Right kidney (tissue), 9 donors: ENCODE measurements around the gene DYNLT2B.
A peak's percentile ranks its signal among the peaks of the same experiment; 100 is the strongest.
"Not testable (repeated sequence)": the region's sequence is repeated elsewhere in the genome, so short reads cannot be mapped to it uniquely, and the experiment has no call there.

Experiments used
- DNase-seq: peaks from one replicate; pipeline ENCODE4 v3.0.0-alpha.2; 2016
- long read RNA-seq, 8 donors: transcript quantifications; one replicate each; lab custom pipeline, GENCODE V29; 2026

The DYNLT2B gene
- long read RNA-seq, donor 1, transcript TCTEX1D2-204 (2 exons, 457 nt): minor isoform, 8 of 64 reads
- long read RNA-seq, donor 1, transcript TCTEX1D2-201 (5 exons, 673 nt): major isoform, 40 of 64 reads
- long read RNA-seq, donor 1, transcript TCTEX1D2-202 (5 exons, 603 nt): minor isoform, 15 of 64 reads
- long read RNA-seq, donor 1, partial matches to known transcripts: 0 of 64 reads
- long read RNA-seq, donor 1, other reads (novel, unspliced or antisense): 0 of 64 reads
- long read RNA-seq, donor 2, transcript TCTEX1D2-201 (5 exons, 673 nt): major isoform, 22 of 38 reads
- long read RNA-seq, donor 2, transcript TCTEX1D2-204 (2 exons, 457 nt): minor isoform, 6 of 38 reads
- long read RNA-seq, donor 2, transcript TCTEX1D2-202 (5 exons, 603 nt): minor isoform, 5 of 38 reads
- long read RNA-seq, donor 2, partial matches to known transcripts: 0 of 38 reads
- long read RNA-seq, donor 2, other reads (novel, unspliced or antisense): 5 of 38 reads
- long read RNA-seq, donor 3, transcript TCTEX1D2-201 (5 exons, 673 nt): major isoform, 14 of 24 reads
- long read RNA-seq, donor 3, transcript TCTEX1D2-202 (5 exons, 603 nt): minor isoform, 10 of 24 reads
- long read RNA-seq, donor 3, partial matches to known transcripts: 0 of 24 reads
- long read RNA-seq, donor 3, other reads (novel, unspliced or antisense): 0 of 24 reads
- long read RNA-seq, donor 4, transcript TCTEX1D2-201 (5 exons, 673 nt): major isoform, 19 of 29 reads
- long read RNA-seq, donor 4, transcript TCTEX1D2-202 (5 exons, 603 nt): minor isoform, 6 of 29 reads
- long read RNA-seq, donor 4, partial matches to known transcripts: 0 of 29 reads
- long read RNA-seq, donor 4, other reads (novel, unspliced or antisense): 0 of 29 reads
- long read RNA-seq, donor 5, transcript TCTEX1D2-201 (5 exons, 673 nt): major isoform, 22 of 38 reads
- long read RNA-seq, donor 5, transcript TCTEX1D2-202 (5 exons, 603 nt): minor isoform, 14 of 38 reads
- long read RNA-seq, donor 5, partial matches to known transcripts: 0 of 38 reads
- long read RNA-seq, donor 5, other reads (novel, unspliced or antisense): 0 of 38 reads
- long read RNA-seq, donor 6, transcript TCTEX1D2-201 (5 exons, 673 nt): major isoform, 14 of 23 reads
- long read RNA-seq, donor 6, transcript TCTEX1D2-202 (5 exons, 603 nt): minor isoform, 5 of 23 reads
- long read RNA-seq, donor 6, partial matches to known transcripts: 0 of 23 reads
- long read RNA-seq, donor 6, other reads (novel, unspliced or antisense): 0 of 23 reads
- long read RNA-seq, donor 7, transcript TCTEX1D2-201 (5 exons, 673 nt): major isoform, 29 of 58 reads
- long read RNA-seq, donor 7, transcript TCTEX1D2-202 (5 exons, 603 nt): minor isoform, 22 of 58 reads
- long read RNA-seq, donor 7, partial matches to known transcripts: 5 of 58 reads
- long read RNA-seq, donor 7, other reads (novel, unspliced or antisense): 0 of 58 reads
- long read RNA-seq, donor 8, transcript TCTEX1D2-201 (5 exons, 673 nt): major isoform, 19 of 28 reads
- long read RNA-seq, donor 8, transcript TCTEX1D2-202 (5 exons, 603 nt): minor isoform, 7 of 28 reads
- long read RNA-seq, donor 8, partial matches to known transcripts: 0 of 28 reads
- long read RNA-seq, donor 8, other reads (novel, unspliced or antisense): 0 of 28 reads

DNA sequence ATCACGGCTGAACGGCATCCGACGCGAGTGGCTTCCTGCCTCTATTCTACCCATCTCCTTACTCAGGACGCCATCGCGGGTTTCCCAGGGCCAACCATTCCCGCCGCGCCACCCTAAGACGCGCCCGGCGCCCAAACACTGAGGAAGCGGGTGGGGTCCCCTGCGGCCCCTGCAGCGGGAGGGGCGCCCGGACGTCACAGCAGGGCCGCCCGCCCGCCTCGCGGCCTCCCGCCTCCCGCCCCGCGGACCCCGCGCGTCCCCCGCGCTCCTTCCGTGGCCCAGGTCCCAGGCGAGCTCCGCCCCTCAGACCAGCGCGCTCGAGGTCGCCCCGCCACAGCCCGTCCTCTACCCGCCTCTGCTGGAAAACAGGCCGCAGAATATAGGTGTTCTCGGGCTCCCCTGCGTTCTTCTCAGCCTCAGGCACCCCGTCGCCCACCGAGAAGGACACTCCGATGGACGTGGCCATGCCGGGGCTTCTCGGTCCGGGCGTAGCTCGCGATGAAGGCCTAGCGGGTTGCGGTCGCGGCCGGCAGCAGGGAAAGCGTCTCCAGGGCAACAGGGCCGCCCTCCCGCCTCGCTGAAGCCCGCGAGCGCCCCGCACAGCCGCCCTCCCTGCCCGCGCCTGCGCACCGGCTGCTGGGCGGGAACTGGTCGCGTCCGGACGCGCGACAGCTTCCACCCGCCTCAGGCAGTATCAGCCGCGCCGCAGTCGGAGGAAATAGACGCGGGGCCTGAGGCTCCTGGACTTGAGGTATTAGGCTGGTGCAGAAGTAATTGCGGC lies at the start of gene DYNLT2B:
Gene DYNLT2B (minus strand): TSS at position 554 of the 781 bp plus-strand sequence. CDS start 88 bp downstream, at position 466.
- peak; percentile 97 for DNase-seq

GRCh38 chr3:196365736-196366135 lies 47.7 kb upstream of the DYNLT2B start:
- no peak for DNase-seq

GRCh38 chr3:196360586-196360985 lies 42.5 kb upstream of the DYNLT2B start:
- no peak for DNase-seq

- DNase-seq: not testable (repeated sequence)
Measured at GRCh38 chr3:196358540-196358939, 40.5 kb upstream of the DYNLT2B start.

DNA sequence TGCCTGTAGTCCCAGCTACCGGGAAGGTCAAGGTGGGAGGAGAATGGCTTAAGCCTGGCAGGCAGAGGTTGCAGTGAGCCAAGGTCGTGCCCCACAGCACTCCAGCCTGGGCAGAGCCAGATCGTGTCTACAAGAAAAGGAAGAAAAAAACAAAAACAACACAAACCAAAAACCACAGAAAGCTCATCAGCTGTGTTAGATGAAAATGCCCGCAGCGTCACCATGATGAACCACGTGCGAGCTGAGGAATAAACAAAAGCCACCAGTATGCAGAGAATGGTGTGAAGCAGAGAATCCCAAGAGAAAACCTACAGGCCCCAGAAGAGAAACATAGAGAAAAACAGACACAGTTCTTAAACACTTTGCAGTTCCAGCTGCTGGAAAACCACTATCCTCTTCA lies 39.9 kb upstream of the DYNLT2B start:
- no peak for DNase-seq

DNA sequence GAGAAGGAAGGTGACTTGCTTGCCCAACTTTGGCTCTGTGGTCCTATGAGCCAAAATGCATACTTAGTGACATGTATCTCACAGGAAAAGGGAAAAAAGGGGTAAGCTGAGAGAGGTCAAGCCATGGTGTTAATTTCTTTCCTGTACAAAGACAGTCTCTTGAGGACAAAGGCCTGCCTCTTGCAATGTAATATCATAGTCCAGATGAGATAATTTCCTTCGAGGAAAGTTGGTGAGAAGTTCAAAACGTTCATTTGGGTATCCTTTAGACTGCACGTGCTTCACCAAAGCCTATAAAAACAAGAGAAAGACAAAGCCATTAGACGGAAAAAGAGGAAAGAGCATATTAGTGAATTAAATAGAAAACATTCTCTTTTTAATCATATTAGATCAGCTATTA lies 38.5 kb upstream of the DYNLT2B start:
- DNase-seq: no peak

DNA sequence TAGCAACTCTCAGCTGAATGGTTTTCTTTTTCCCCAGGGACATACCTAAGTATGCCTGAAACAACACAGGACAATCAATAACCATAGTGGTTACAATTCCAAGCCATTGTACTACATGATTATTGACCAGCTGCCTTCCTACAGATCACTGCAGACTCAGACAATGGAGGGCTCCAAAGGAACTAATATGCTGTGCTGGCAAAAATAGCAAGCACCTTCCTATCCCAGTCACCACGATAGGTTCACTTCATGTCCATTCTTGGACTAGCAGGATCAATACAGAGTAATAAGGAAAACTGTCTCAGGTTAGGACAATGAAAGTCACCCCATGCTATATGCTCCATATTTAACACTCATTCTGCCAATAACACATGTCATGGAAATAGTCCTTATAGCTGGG lies 37.6 kb upstream of the DYNLT2B start:
- DNase-seq: no peak

DNA sequence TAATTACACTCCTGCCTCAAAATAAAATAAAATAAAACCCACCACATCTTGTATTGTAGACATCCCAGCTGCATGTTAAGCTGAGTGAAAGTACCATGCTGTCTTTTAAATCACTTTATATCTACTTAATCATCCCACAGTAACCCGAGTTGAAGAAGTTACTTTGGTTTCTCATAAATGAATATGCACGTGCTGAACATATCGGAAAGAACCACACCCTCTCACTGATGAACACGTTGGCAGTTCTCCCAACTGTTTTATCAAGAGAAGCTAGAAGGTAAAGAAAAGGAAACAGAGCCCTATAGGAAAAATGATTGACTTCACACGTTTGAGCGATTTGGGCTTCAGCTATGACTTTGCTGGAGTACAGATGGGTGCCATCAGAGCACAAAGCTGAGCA lies 36.1 kb upstream of the DYNLT2B start:
- no peak for DNase-seq

DNA sequence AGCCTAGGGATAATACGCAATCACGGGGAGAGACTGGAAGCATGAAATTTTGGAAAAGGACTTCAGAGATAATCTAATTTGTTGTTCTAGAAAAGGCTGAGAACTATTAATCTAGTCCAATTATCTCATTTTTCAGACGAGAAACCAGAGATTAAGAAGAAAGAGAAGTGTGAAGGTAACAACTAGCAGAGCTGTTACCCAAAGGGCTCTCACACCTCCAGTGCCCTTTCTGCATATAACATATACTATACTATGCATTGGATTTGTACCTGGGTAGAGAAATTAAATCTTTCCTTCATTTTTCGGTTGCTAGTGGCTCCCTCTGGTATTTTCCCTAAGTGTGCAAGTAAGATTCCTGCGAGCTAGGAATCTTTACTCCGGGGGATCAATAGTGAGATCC lies 33.5 kb upstream of the DYNLT2B start:
- DNase-seq: no peak

DNA sequence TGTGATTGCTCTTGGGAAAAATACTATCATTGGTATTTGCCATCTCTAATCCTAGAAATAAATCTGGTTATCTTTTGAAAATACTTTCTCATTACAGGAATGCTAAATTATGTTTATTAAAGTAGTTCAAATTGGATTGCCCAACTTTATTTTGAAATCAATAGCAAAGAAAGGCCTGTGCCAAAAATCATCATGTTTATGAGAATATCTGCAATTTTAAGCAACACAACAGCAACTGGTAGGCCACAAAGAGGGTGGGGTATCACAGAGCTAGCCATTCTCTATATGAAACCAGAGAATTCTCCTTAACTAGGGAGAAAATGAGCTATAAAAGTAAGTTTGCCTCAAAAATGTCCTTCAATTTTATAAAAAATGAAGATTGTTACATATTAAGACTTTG lies 32.0 kb upstream of the DYNLT2B start:
- no peak for DNase-seq

GRCh38 chr3:196348698-196349097 lies 30.7 kb upstream of the DYNLT2B start:
- DNase-seq: no peak

DNA sequence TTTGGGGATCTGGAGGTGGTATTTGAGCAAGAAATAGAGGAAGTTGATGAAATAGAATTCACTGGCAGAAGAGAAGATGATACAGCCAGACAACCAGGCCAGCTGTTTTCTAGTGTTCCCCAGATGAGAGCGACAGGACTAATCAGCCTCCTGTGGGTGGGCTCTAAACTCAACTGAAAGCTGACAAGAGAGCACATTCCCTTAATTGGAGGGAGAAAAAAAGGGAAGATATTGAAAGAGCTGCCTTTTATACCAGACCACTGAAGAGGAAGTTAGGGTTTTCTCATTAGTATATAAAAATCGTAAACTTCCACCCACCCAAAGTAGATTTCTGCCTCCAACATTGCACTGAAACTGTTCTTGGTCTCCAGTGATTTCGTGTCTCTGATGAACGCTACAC lies 26.6 kb upstream of the DYNLT2B start:
- DNase-seq: no peak

- DNase-seq: not testable (repeated sequence)
Measured at GRCh38 chr3:196343917-196344316, 25.9 kb upstream of the DYNLT2B start.

GRCh38 chr3:196341137-196341536 lies 23.1 kb upstream of the DYNLT2B start:
- no peak for DNase-seq

DNA sequence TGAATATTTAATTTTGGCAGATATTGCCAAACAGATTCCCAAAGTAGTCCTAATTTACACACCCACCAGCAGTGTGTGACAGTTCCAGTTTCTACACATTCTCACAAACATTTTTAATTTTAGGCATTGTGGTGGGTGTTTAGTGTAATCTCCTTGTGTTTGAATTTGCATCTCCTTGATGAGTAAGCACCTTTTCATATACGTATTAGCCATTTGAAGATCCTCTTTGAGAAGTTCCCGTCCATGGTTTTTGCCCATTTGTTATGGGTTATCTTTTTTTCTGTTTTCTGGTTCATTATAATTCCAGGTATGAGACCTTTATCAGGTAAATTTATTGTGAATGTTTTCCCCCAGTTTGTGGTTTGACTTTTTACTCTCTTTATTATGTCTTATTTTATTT lies 22.4 kb upstream of the DYNLT2B start:
- DNase-seq: no peak

- DNase-seq: no peak
Measured at GRCh38 chr3:196339493-196340254, 21.6 kb upstream of the DYNLT2B start.

DNA sequence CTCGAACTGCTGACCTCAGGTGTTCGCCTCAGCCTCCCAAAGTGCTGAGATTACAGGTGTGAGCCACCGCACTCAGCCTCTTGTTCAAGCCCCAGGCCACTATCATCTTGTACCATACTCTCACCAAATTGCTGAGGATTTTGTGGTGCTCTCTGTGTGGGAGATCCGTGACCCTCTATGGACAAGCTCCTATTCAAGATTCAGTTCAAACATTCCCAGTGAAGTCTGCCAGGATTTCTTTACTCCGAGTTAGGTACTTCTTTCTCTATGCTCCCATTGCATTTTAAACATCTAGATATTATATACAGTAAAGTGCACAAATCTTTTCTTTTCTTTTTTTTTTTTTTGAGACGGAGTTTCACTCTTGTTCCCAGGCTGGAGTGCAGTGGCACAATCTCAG lies 21.0 kb upstream of the DYNLT2B start:
- no peak for DNase-seq

DNA sequence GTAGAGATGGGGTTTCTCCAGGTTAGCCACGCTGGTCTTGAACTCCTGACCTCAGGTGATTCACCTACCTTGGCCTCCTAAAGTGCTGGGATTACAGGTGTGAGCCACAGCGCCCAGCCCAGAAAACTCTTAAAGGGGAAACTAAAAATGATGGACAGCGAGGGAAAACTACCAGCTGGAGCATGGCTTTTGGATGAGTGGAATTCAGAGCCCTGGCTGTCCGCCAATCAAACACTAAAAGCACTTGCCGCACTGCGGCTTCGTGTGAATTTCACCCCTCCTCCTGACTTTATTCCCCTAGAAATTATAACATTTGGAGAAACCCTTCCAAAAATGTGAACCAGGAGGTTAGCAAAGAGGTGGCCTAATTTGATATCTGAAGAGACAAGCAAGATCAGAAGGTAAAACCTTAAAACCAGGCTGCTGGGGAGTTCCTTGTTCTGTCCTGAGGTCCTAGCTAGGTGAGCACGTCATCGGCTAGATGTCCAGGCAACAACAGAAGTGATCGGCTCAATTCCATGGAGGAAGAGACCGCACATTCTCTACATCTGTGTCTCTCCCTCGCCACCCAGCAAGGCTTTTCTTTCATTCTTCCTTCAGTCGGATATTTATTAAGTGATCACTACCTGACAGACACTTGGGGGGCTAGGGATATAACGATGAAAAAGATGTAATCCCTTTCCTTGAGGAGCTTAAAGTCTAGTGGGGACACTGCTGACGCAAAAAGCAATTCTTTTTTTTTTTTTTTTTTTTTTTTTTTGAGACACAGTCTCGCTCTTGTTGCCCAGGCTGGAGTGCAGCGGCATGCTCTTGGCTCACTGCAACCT lies 18.5 kb upstream of the DYNLT2B start:
- no peak for DNase-seq

GRCh38 chr3:196335503-196335948 lies 17.5 kb upstream of the DYNLT2B start:
- no peak for DNase-seq
